Muscle of back (tissue), 11 donors: ENCODE results near the gene PSME1. TPM values are rescaled to one million over a fixed set of nuclear protein-coding genes. Genes with fewer than 3 reads are reported as not detected.

ENCODE experiments used
- DNase-seq, 3 donors: peaks; one replicate each; pipeline versions ENCODE4 v3.0.0 to v3.0.0-alpha.2; 2013
- polyA plus RNA-seq, 10 donors: library from polyadenylated mRNA; unstranded; fragments of 120-200 nt; gene quantifications; one replicate each; pipeline ENCODE4 v1.2.1, GENCODE V29; 2013; ENCODE audit not compliant: insufficient read length in 10 of 10

The PSME1 gene
- polyA plus RNA-seq, 10 donors: 96.2 to 122 (median 112) TPM

DNA sequence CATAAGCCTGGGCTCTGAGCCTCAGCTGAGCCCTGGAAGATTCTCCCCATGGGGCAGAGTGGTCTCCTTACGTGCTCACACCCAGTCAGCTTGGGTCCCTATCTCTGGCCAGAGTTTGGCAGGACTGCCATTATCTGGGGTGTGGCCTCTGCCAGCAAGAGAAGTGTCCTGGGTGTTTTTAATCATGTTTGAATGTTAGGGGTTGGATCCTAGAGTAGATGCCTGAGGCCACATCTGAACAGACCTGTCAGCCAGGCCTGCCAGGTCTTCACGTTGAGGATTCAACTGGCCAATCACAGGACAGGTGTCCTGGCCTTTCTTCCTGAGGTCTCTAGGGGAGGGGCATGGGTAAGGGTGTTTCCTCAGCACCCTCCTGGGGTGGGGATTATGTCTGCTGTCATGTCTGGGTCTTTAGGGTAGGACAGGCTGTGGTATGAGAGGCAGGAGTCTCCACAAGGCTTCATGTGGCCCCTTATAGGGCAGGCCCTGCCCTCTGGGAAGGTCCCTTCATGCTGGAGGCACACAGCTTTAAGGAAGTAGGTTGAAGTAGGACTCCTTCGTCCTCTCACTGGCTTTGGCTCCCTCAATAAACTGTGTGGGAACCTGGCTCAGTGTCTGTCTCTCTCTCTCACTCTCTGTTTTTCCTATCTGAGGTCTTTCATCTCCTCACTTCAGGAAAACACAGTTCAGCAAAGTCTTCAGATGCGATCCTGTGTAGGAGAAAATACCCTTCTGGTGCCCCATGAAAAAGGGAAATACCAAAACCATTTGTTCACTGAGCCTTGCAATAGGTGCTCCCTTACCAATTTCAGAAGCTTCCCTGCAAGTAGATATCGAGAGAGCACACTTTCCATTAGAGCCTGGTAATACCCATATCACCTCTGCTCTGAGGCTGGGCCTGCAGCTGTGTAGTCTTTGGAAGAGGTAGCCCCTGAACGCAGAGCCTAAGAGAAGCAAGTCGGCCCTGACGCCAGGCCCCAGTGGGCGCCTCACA, 12.3 kb upstream of the PSME1 start:
- DNase-seq: no peak

GRCh38 chr14:24126939-24127338, 9.1 kb upstream of the PSME1 start:
- DNase-seq: no peak

- DNase-seq: no peak
Measured at GRCh38 chr14:24127673-24128072, 8.3 kb upstream of the PSME1 start.

GRCh38 chr14:24129410-24129998, 6.5 kb upstream of the PSME1 start:
- no peak for DNase-seq

- DNase-seq: no peak
Measured at GRCh38 chr14:24130380-24130716, 5.6 kb upstream of the PSME1 start, which contains the start of gene FITM1. Gene FITM1 (plus strand): TSS chr14:24130659. CDS start chr14:24131564, 905 bp downstream.

DNA sequence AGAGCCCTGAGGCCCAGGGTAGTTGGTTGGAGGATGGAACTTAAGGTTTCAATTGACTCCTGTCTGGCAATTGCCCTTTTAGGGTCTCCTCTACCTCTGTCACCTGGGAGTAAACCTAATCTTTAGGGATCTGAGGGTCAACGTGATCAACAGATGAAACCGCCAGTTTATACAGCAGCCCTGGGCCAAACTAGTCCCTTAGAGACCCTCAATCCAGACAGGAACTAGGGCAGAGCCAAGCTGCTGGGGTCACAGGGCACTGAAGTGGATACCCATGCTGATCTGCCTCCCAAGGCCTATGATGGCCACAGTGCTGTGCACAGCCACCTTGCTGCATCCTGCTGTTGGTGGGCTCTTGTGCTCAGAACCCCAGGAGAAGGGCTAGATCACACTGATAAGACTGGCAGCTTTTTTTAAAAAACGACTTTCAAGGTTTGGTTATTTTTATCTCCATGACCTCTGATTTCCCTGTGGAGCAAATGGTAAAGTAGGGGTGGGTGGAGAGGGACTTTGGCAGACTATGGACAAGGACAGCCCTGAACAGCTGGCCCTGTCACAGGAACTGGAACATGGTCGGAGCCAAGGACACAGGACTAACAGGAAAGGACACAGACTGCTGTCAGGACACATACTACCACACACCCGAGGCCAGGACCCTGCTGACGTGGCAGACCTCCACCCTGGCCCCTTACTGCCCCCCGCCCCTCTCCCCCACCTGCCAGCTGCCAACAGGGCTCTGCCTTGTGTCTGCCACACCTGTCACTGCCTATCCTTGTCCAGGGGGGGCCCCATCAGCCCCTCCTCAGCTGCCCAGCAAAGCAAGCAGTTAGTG, 5.1 kb upstream of the PSME1 start:
- peak; percentile 74 to 79 (median 77) for DNase-seq

DNA sequence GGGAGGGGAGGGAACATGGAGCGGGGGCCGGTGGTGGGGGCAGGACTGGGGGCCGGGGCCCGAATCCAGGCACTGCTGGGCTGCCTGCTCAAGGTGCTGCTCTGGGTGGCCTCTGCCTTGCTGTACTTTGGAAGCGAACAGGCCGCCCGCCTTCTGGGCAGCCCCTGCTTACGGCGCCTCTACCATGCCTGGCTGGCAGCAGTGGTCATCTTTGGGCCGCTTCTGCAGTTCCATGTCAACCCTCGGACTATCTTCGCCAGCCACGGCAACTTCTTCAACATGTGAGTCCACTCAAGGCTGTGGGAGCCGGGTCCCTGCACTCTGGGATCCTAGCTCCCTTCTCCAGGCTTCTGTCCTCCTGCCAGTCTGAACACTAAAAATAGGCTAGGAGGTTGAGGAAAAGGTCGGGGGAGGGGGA, 4.4 kb upstream of the PSME1 start:
- no peak for DNase-seq

DNA sequence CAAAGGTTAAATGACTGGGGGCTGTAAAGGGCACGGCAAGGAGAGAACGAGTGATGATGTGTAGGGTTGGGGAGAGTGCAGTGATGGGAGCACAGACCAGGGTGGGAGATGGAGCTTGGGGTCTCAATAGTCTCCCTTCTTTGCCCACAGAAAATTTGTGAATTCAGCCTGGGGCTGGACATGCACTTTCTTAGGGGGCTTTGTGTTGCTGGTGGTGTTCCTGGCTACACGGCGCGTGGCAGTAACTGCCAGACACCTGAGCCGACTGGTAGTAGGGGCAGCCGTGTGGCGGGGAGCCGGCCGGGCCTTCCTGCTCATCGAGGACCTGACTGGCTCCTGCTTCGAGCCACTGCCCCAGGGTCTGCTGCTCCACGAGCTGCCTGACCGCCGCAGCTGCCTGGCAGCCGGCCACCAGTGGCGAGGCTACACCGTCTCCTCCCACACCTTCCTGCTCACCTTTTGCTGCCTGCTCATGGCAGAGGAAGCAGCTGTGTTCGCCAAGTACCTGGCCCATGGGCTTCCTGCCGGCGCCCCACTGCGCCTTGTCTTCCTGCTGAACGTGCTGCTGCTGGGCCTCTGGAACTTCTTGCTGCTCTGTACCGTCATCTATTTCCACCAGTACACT, 3.8 kb upstream of the PSME1 start:
- DNase-seq: peak in 1 of 3 donors; percentile 37

DNA sequence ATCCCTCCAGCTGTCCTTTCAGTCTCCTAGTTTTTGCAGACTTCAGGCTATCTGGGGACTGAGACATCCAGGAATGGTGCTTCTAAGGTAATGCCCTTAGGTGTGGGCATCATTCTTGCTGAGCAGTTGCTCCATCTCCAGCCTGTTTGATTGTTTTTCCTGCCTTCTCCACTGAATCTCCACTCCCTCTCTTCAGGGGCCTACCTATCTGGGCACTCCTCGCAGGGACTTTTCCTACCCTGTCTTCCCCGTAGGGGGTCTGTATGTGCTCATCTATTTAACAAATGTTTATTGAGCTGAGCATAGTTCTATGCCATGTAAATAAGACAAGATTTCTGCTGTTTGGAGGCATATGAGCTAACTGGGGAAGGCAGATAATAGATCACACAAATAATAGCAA, 3.0 kb upstream of the PSME1 start:
- DNase-seq: no peak

DNA sequence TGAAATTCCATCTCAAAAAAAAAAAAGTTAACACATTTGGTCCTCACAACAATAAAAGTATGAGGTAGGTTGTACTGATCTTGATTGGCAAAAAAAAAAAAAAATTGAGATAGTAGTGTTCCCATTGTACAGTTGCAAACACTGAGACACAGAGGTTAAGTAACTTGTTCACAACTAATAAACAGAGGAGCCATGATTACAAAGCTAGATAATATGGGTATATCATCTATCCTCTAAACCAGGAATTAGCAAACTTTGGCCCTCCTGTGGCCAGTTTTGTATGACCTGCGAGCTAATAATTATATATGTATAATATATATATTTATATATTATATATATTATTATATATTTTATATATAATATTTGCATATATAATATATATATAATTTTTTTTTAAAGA, 2.3 kb upstream of the PSME1 start:
- no peak for DNase-seq

- no peak for DNase-seq
Measured at GRCh38 chr14:24135584-24135833, 485 bp upstream of the PSME1 start.

DNA sequence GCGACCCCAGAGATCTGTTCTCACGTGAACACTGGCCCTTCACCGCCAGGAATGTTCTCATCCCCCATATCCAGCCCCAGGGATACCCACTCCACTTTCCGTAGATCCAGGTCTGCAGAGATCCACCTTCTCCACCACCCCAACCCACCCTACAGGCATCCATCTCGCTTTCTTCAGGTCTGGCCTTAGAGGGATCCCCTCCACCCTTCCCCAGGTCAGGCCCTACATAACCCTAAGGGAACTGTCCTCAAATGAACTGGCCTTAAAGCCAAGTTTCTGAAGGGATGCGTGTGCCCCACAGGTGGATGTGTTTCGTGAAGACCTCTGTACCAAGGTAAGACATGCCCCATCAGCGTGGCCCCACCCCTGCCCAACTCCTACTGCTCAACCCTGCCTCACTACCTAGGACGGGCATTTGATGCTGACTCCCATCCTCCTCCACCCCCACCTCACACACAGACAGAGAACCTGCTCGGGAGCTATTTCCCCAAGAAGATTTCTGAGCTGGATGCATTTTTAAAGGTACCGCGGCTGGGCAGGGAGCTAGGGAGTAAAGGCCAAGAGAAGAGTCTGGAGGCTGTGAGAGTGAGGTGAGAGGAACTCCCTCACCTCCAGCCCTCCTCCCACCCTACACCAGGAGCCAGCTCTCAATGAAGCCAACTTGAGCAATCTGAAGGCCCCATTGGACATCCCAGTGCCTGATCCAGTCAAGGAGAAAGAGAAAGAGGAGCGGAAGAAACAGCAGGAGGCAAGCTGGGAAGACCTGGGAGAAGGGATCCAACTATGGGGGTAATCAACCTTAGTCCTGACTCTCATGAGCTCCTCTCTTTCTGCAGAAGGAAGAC, 912 bp downstream of the PSME1 start:
- DNase-seq: no peak

DNA sequence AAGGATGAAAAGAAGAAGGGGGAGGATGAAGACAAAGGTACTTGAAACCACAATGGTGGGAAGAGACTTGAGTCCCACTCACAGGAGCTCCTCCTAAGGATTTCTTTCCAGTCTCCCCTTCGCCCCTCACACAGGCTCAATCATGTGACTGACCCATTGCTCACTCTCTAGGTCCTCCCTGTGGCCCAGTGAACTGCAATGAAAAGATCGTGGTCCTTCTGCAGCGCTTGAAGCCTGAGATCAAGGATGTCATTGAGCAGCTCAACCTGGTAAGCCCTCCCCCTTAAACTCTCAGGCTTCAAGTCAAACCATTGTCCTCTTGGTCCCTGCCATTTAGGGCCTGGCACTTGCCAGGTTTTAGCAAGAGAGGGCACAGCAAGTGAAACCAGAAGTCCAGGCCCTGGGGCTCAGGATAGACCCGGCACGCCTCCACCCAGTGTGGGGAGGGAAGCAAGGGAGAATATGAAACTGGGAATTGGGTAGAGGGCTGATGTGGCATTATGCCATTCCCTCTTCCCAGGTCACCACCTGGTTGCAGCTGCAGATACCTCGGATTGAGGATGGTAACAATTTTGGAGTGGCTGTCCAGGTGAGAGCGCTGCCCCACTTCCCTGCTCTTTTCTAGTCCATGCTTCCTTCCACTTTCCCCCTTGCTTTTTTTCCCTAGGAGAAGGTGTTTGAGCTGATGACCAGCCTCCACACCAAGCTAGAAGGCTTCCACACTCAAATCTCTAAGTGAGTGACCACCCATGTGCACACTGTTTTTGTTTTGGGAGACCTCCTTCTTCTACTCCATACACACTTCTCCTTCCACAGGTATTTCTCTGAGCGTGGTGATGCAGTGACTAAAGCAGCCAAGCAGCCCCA, 1.8 kb downstream of the PSME1 start:
- DNase-seq: no peak

GRCh38 chr14:24138396-24139271, 2.6 kb downstream of the PSME1 start:
- DNase-seq: no peak

DNA sequence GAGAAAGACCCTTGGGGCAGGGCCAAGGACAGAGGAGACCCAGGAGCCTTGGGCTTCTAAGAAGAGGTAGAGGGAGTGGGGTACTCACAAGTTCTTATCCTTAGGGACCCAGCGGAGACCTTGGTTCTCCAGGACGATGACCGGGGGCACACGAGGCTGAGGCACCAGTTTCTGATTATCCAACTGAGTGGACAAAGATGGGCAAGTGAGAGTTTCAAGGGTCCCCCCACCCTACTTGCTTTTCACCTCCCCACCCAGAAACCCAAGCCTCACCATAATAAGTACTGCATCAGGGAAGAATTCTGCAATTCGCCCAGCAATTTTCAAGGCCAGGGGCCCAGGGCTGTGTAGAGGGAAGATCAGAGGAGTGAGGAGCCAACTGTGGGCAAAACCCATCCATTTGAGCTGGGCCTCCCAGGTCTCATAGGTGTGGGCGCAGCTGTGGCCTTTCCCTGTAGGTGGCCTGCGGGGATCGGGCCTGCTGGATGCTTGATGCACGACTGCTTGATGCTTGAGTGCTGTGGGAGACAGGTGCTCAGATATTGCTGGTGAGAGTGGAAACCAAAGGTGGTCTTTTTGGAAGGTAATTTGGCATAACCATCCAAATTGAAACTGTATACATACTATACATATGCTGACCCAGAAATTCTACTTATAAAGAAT, 3.4 kb downstream of the PSME1 start:
- no peak for DNase-seq

- peak; percentile 99 to 100 (median 100) for DNase-seq
Measured at GRCh38 chr14:24141097-24141880, 5.3 kb downstream of the PSME1 start, which contains the start of gene EMC9. Gene EMC9 (minus strand): TSS chr14:24141591. CDS start chr14:24141304, 287 bp downstream.

- DNase-seq: no peak
Measured at GRCh38 chr14:24143511-24143910, 7.5 kb downstream of the PSME1 start.

DNA sequence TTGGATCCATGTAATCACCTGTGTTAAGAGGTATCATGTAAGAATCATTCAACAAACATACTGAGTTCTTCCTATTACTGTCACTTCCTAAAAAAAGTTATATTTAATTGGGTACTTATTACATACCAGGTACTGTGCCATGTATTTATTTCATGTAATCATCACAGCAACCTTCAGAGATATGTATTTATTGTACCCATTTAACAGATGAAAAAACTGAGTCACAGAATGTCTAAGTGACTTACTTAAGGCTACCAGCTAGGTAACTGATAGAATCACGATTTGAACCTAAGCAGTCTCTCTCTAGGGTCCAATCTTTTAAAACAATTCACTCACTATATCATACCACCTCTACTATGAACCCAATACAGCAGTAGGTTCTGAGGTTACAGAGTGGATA, 8.5 kb downstream of the PSME1 start:
- no peak for DNase-seq
